Measurements from ENCODE around the gene BSN.
A peak's percentile ranks its signal among the peaks of the same experiment; 100 is the strongest.

The BSN gene

GRCh38 chr3:49552087-49552486 lies 2.2 kb upstream of the BSN start:
- Histone ChIP-seq H3K4ac (ENCODE audit: low read length) (no peak overlapping the region), H2BK120ac (ENCODE audit: low read depth, low read length) (no peak overlapping the region), H3K4me3 (ENCODE audit: low read length in 2 of 2) (no peak overlapping the region), H3K18ac (ENCODE audit: low read length) (no peak overlapping the region), H3K9ac (ENCODE audit: low read depth, low read length, poor library complexity) (no peak overlapping the region), H3K27me3 (ENCODE audit: control insufficient read depth in 3 of 3, insufficient read depth in 3 of 3, low read depth in 1 of 3, low read length in 3 of 3) (peaks cover 0 to 5% (median 5%) of the 10 kb centered on the region in 3 experiments), H2AFZ (ENCODE audit: low read length) (no peak overlapping the region), H4K8ac (ENCODE audit: low read depth, low read length) (no peak overlapping the region), H3K23ac (ENCODE audit: low read depth, low read length, poor library complexity) (no peak overlapping the region), H3K9me3 (replicated peaks in 1 of 2; ENCODE audit: control insufficient read depth in 2 of 2, insufficient read depth in 1 of 2, low read depth in 1 of 2, low read length in 2 of 2) (no peaks in the 10 kb centered on the region), H2BK12ac (ENCODE audit: low read length) (no peak overlapping the region), H3K27ac (replicated peaks; ENCODE audit: low read length) (no peak overlapping the region), H2AK5ac (ENCODE audit: low read depth, low read length) (no peak overlapping the region), H3K4me2 (ENCODE audit: insufficient read depth, low read length, poor library complexity, severe bottlenecking) (no peak overlapping the region), H4K91ac (ENCODE audit: low read depth, low read length, poor library complexity) (no peak overlapping the region), H3K14ac (ENCODE audit: low read length) (no peak overlapping the region), H2BK15ac (ENCODE audit: low read length) (no peak overlapping the region), H3K4me1 (ENCODE audit: control insufficient read depth in 2 of 2, insufficient read depth in 1 of 2, low read depth in 1 of 2, low read length in 2 of 2) (peaks cover 6 to 22% of the 10 kb centered on the region in 2 donors), H3K79me1 (ENCODE audit: low read depth, low read length) (no peaks in the 10 kb centered on the region), H3K36me3 (replicated peaks in 1 of 2; ENCODE audit: control insufficient read depth in 2 of 2, insufficient read depth in 2 of 2, low read length in 2 of 2) (no peaks in the 10 kb centered on the region), H2BK5ac (ENCODE audit: low read length) (no peak overlapping the region)
- no peak for DNase-seq (ENCODE audit: low spot score)

GRCh38 chr3:49553324-49553691 lies 969 bp upstream of the BSN start:
- Histone ChIP-seq H3K27me3 (ENCODE audit: control insufficient read depth in 3 of 3, insufficient read depth in 3 of 3, low read depth in 1 of 3, low read length in 3 of 3) (peaks cover 0 to 5% (median under 1%) of the 10 kb centered on the region in 3 experiments), H3K4me1 (ENCODE audit: control insufficient read depth in 2 of 2, insufficient read depth in 1 of 2, low read depth in 1 of 2, low read length in 2 of 2) (peaks cover 6 to 19% of the 10 kb centered on the region in 2 donors), H2BK5ac (ENCODE audit: low read length) (no peak overlapping the region), H4K91ac (ENCODE audit: low read depth, low read length, poor library complexity) (no peak overlapping the region), H3K14ac (ENCODE audit: low read length) (no peak overlapping the region), H3K79me1 (ENCODE audit: low read depth, low read length) (no peaks in the 10 kb centered on the region), H2BK120ac (ENCODE audit: low read depth, low read length) (no peak overlapping the region), H2AFZ (ENCODE audit: low read length) (peak overlapping the region; percentile 98), H3K18ac (ENCODE audit: low read length) (peak overlapping the region; percentile 78), H3K9ac (ENCODE audit: low read depth, low read length, poor library complexity) (no peak overlapping the region), H3K4me3 (ENCODE audit: low read length in 2 of 2) (peak overlapping the region; percentile 55 to 84), H3K9me3 (replicated peaks in 1 of 2; ENCODE audit: control insufficient read depth in 2 of 2, insufficient read depth in 1 of 2, low read depth in 1 of 2, low read length in 2 of 2) (no peaks in the 10 kb centered on the region), H2BK15ac (ENCODE audit: low read length) (no peak overlapping the region), H3K4me2 (ENCODE audit: insufficient read depth, low read length, poor library complexity, severe bottlenecking) (peak overlapping the region; percentile 84), H3K36me3 (replicated peaks in 1 of 2; ENCODE audit: control insufficient read depth in 2 of 2, insufficient read depth in 2 of 2, low read length in 2 of 2) (no peaks in the 10 kb centered on the region), H2BK12ac (ENCODE audit: low read length) (no peak overlapping the region), H4K8ac (ENCODE audit: low read depth, low read length) (no peak overlapping the region), H3K23ac (ENCODE audit: low read depth, low read length, poor library complexity) (no peak overlapping the region), H2AK5ac (ENCODE audit: low read depth, low read length) (no peak overlapping the region), H3K27ac (replicated peaks; ENCODE audit: low read length) (no peak overlapping the region), H3K4ac (ENCODE audit: low read length) (no peak overlapping the region)
- no CpG with 5 or more reads among the region's 8 CpGs for WGBS, 2 donors (ENCODE audit: extremely low coverage in 2 of 2, insufficient read length in 2 of 2, insufficient replicate concordance in 1 of 2)
- no peak for DNase-seq (ENCODE audit: low spot score)

- Histone ChIP-seq H3K23ac (ENCODE audit: low read depth, low read length, poor library complexity) (peak overlapping the region; percentile 0), H2AK5ac (ENCODE audit: low read depth, low read length) (no peak overlapping the region), H4K8ac (ENCODE audit: low read depth, low read length) (no peak overlapping the region), H3K4me3 (ENCODE audit: low read length in 2 of 2) (peak overlapping the region; percentile 55 to 77), H2BK5ac (ENCODE audit: low read length) (no peak overlapping the region), H3K27ac (replicated peaks; ENCODE audit: low read length) (no peak overlapping the region), H2AFZ (ENCODE audit: low read length) (peak overlapping the region; percentile 91), H3K4ac (ENCODE audit: low read length) (no peak overlapping the region), H2BK12ac (ENCODE audit: low read length) (no peak overlapping the region), H3K4me2 (ENCODE audit: insufficient read depth, low read length, poor library complexity, severe bottlenecking) (peak overlapping the region; percentile 90), H4K91ac (ENCODE audit: low read depth, low read length, poor library complexity) (no peak overlapping the region), H3K18ac (ENCODE audit: low read length) (no peak overlapping the region), H3K4me1 (ENCODE audit: control insufficient read depth in 2 of 2, insufficient read depth in 1 of 2, low read depth in 1 of 2, low read length in 2 of 2) (peaks cover 6 to 19% of the 10 kb centered on the region in 2 donors), H3K36me3 (replicated peaks in 1 of 2; ENCODE audit: control insufficient read depth in 2 of 2, insufficient read depth in 2 of 2, low read length in 2 of 2) (no peaks in the 10 kb centered on the region), H2BK120ac (ENCODE audit: low read depth, low read length) (no peak overlapping the region), H3K9ac (ENCODE audit: low read depth, low read length, poor library complexity) (peak overlapping the region; percentile 46), H3K79me1 (ENCODE audit: low read depth, low read length) (no peaks in the 10 kb centered on the region), H3K27me3 (ENCODE audit: control insufficient read depth in 3 of 3, insufficient read depth in 3 of 3, low read depth in 1 of 3, low read length in 3 of 3) (peaks cover 0 to 5% (median 0%) of the 10 kb centered on the region in 3 experiments), H3K14ac (ENCODE audit: low read length) (no peak overlapping the region), H3K9me3 (replicated peaks in 1 of 2; ENCODE audit: control insufficient read depth in 2 of 2, insufficient read depth in 1 of 2, low read depth in 1 of 2, low read length in 2 of 2) (no peaks in the 10 kb centered on the region), H2BK15ac (ENCODE audit: low read length) (no peak overlapping the region)
- peak; percentile 79 for DNase-seq (ENCODE audit: low spot score)
- WGBS, 2 donors (ENCODE audit: extremely low coverage in 2 of 2, insufficient read length in 2 of 2, insufficient replicate concordance in 1 of 2): no CpG with 5 or more reads among the region's 66 CpGs
These were observed 472 bp downstream of the BSN start for GRCh38 chr3:49554633-49555265.

GRCh38 chr3:49556500-49557275 lies 2.4 kb downstream of the BSN start:
- Histone ChIP-seq H4K8ac (ENCODE audit: low read depth, low read length) (no peak overlapping the region), H3K4me3 (ENCODE audit: low read length in 2 of 2) (no peak overlapping the region), H3K4me1 (ENCODE audit: control insufficient read depth in 2 of 2, insufficient read depth in 1 of 2, low read depth in 1 of 2, low read length in 2 of 2) (peaks cover 6 to 19% of the 10 kb centered on the region in 2 donors), H2BK5ac (ENCODE audit: low read length) (no peak overlapping the region), H2AK5ac (ENCODE audit: low read depth, low read length) (no peak overlapping the region), H3K23ac (ENCODE audit: low read depth, low read length, poor library complexity) (peak overlapping the region; percentile 8), H2AFZ (ENCODE audit: low read length) (no peak overlapping the region), H3K18ac (ENCODE audit: low read length) (no peak overlapping the region), H2BK15ac (ENCODE audit: low read length) (no peak overlapping the region), H3K27ac (replicated peaks; ENCODE audit: low read length) (no peak overlapping the region), H3K14ac (ENCODE audit: low read length) (no peak overlapping the region), H3K27me3 (ENCODE audit: control insufficient read depth in 3 of 3, insufficient read depth in 3 of 3, low read depth in 1 of 3, low read length in 3 of 3) (peaks cover 0 to 5% (median 0%) of the 10 kb centered on the region in 3 experiments), H3K9me3 (replicated peaks in 1 of 2; ENCODE audit: control insufficient read depth in 2 of 2, insufficient read depth in 1 of 2, low read depth in 1 of 2, low read length in 2 of 2) (no peaks in the 10 kb centered on the region), H2BK120ac (ENCODE audit: low read depth, low read length) (no peak overlapping the region), H3K79me1 (ENCODE audit: low read depth, low read length) (no peaks in the 10 kb centered on the region), H2BK12ac (ENCODE audit: low read length) (no peak overlapping the region), H4K91ac (ENCODE audit: low read depth, low read length, poor library complexity) (no peak overlapping the region), H3K36me3 (replicated peaks in 1 of 2; ENCODE audit: control insufficient read depth in 2 of 2, insufficient read depth in 2 of 2, low read length in 2 of 2) (no peaks in the 10 kb centered on the region), H3K4me2 (ENCODE audit: insufficient read depth, low read length, poor library complexity, severe bottlenecking) (no peak overlapping the region), H3K9ac (ENCODE audit: low read depth, low read length, poor library complexity) (no peak overlapping the region), H3K4ac (ENCODE audit: low read length) (no peak overlapping the region)
- WGBS, 2 donors (ENCODE audit: extremely low coverage in 2 of 2, insufficient read length in 2 of 2, insufficient replicate concordance in 1 of 2): no CpG with 5 or more reads among the region's 3 CpGs
- DNase-seq (ENCODE audit: low spot score): no peak

All from neuronal stem cell (in vitro differentiated cells).